K562 (cell line): ENCODE measurements around the gene CDS2. TPM values are rescaled to one million over a fixed set of nuclear protein-coding genes. Genes with fewer than 3 reads are reported as not detected.
A peak's percentile ranks its signal among the peaks of the same experiment; 100 is the strongest.

ENCODE experiments used
- BCL6 ChIP-seq: fragments of 250-450 bp; sonication (Bioruptor Pico); IDR thresholded peaks from 2 replicates; pipeline ENCODE4 v1.4.0; 2020
- CAMTA2 ChIP-seq: fragments of 250-450 bp; sonication (Bioruptor Pico); conservative IDR thresholded peaks from 2 replicates; pipeline ENCODE4 v1.5.1; 2022
- CEBPB ChIP-seq: fragments of 450-650 bp; IDR thresholded peaks from 2 replicates; pipeline ENCODE4 v1.6.1; 2016; ENCODE audit warnings: missing genetic modification characterization, missing compliant biosample characterization
- DPF2 ChIP-seq: fragments of 450-650 bp; IDR thresholded peaks from 2 replicates; pipeline ENCODE4 v1.6.1; 2016
- E2F1 ChIP-seq: sonication (generic); formaldehyde crosslinking; IDR thresholded peaks from 2 replicates; pipeline ENCODE4 v1.8.1; 2023; ENCODE audit warnings: mild to moderate bottlenecking, missing genetic modification reagents, moderate library complexity
- EHMT2 ChIP-seq: fragments of 450-650 bp; IDR thresholded peaks from 2 replicates; pipeline ENCODE4 v1.6.1; 2018; ENCODE audit warnings: antibody characterized with exemption
- IFI16 ChIP-seq: fragments of 250-450 bp; sonication (Bioruptor Pico); IDR thresholded peaks from 2 replicates; pipeline ENCODE4 v2.1.2; 2022; ENCODE audit warnings: mild to moderate bottlenecking, inconsistent platforms
- MEIS2 ChIP-seq: fragments of 450-650 bp; IDR thresholded peaks from 2 replicates; pipeline ENCODE4 v1.6.1; 2014; ENCODE audit warnings: mild to moderate bottlenecking; ENCODE audit not compliant: partially characterized antibody
- NBN ChIP-seq: fragments of 450-650 bp; IDR thresholded peaks from 2 replicates; pipeline ENCODE4 v1.6.1; 2016; ENCODE audit warnings: low read depth, mild to moderate bottlenecking
- OTX1 ChIP-seq: fragments of 450-650 bp; formaldehyde crosslinking; IDR thresholded peaks from 2 replicates; pipeline ENCODE4 v1.4.0; 2022; ENCODE audit warnings: mild to moderate bottlenecking
- RBFOX2 ChIP-seq: fragments of 200-400 bp; formaldehyde crosslinking; IDR thresholded peaks from 2 replicates; pipeline ENCODE4 v1.6.1; 2017; ENCODE audit warnings: low read depth, mild to moderate bottlenecking, low read length, moderate library complexity
- RFX5 ChIP-seq: IDR thresholded peaks from 2 replicates; pipeline ENCODE4 v1.6.1; 2011; ENCODE audit warnings: low read depth, mild to moderate bottlenecking, improper control_type of control experiment, low read length
- SAFB2 ChIP-seq: fragments of 200-400 bp; formaldehyde crosslinking; IDR thresholded peaks from 2 replicates; pipeline ENCODE4 v1.6.1; 2018; ENCODE audit warnings: borderline replicate concordance, low read length, low read depth, moderate library complexity; ENCODE audit not compliant: severe bottlenecking
- TCF3 ChIP-seq: sonication (generic); formaldehyde crosslinking; IDR thresholded peaks from 2 replicates; pipeline ENCODE4 v1.4.0; 2020; ENCODE audit warnings: mild to moderate bottlenecking, missing genetic modification reagents
- TCF7L2 ChIP-seq: fragments of 150-350 bp; IDR thresholded peaks from 2 replicates; pipeline ENCODE4 v1.6.1; 2016; ENCODE audit warnings: low read depth, mild to moderate bottlenecking, low read length, moderate library complexity
- TFAM ChIP-seq: fragments of 250-450 bp; sonication (Bioruptor Pico); conservative IDR thresholded peaks from 2 replicates; pipeline ENCODE4 v1.5.0; 2021; ENCODE audit warnings: mild to moderate bottlenecking, moderate library complexity
- U2AF1 ChIP-seq: fragments of 200-400 bp; formaldehyde crosslinking; optimal IDR thresholded peaks from 2 replicates; pipeline ENCODE3; 2017; ENCODE audit warnings: mild to moderate bottlenecking, low read depth, low read length, moderate library complexity
- ZNF274 ChIP-seq: IDR thresholded peaks from 2 replicates; pipeline ENCODE4 v1.6.1; 2011; ENCODE audit warnings: low read depth, mild to moderate bottlenecking, low read length, moderate library complexity, borderline replicate concordance
- ZNF57 ChIP-seq: fragments of 450-650 bp; formaldehyde crosslinking; IDR thresholded peaks from 2 replicates; pipeline ENCODE4 v1.4.0; 2020; ENCODE audit warnings: mild to moderate bottlenecking, moderate library complexity
- ZNF609 ChIP-seq: sonication (generic); formaldehyde crosslinking; IDR thresholded peaks from 2 replicates; pipeline ENCODE4 v1.8.1; 2023; ENCODE audit warnings: missing genetic modification reagents, mild to moderate bottlenecking, borderline replicate concordance
- ZNF717 ChIP-seq: fragments of 250-450 bp; sonication (Bioruptor Pico); IDR thresholded peaks from 2 replicates; pipeline ENCODE4 v1.5.0; 2021
- ZNF77 ChIP-seq: fragments of 250-450 bp; sonication (Bioruptor Pico); IDR thresholded peaks from 2 replicates; pipeline ENCODE4 v1.5.0; 2020
- polyA plus RNA-seq, 8 experiments: library from polyadenylated mRNA; depleted of rRNA in 4 of 8; stranded (reverse) in 5 of 8; unstranded in 3 of 8; fragments of >200 nt; fragmentation: Nextera tagmentation in 2 of 8; fragmentation: Illumina TruSeq in 1 of 8; extraction: Ambion mirVana in 2 of 8; extraction: Trizol in 1 of 8; gene quantifications; 2 replicates each; pipeline versions ENCODE4 v1.2.1 to v1.2.3, GENCODE V29; 2011 to 2014; ENCODE audit warnings: inconsistent platforms in 1 of 8, missing spikeins in 1 of 8
- total RNA-seq, 7 experiments: library from RNA; depleted of rRNA in 6 of 7; stranded (reverse); fragments of >200 nt in 6 of 7; fragmentation: Illumina TruSeq in 2 of 7; extraction: Trizol in 2 of 7; gene quantifications; 2 replicates each; pipeline versions ENCODE4 v1.2.1 to v1.2.3, GENCODE V29; 2011 to 2021; ENCODE audit warnings: low replicate concordance in 1 of 7
- TF ChIP-seq, protein P1 (sequence below): fragments of 450-650 bp; IDR thresholded peaks from 2 replicates; pipeline ENCODE4 v1.6.1; 2016; ENCODE audit warnings: mild to moderate bottlenecking

CDS2 gene
- total and polyA plus RNA-seq, 9 of the 15 experiments (the other 6 are each of a cell fraction or from before 2014, with no cell fraction given), result 6.4 to 46.4 (median 12.2) TPM

DNA sequence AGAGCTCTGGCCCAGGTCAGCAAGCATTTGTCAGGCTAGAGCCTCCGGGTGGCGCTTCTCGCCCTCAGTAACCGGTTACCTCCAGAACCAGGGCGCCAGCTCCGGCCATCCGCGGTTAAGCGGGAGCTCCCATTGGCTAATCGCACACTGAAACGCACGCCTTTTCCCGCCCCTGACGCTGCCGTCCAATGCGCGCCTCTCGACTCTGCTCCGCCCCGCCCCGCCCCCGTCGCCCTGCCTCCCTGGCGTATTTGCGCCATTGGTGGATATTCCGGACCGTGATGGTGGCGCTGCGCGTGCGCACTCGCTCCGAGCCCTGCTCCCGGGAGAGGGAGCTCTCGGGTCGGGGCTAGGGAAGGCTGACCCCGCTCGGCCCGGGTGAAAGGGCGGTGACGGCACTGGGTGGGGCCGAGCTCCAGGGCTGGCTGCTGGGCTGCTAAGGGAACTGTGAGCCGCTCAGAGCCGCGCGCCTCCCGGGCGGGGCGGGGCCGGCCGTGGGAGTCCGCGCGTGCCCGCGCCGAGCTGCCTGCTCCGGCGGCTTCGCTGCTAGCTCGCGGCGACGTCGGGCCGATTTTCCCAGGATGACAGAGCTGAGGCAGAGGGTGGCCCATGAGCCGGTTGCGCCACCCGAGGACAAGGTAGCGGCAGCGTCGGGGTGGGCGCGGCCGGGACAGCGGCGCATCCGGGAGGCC lies at the start of gene CDS2 (continued):
- TF ChIP-seq ZNF274, result no peak
- TF ChIP-seq U2AF1, result no peak
- no peak for TF ChIP-seq ZNF717 (CRISPR knock-in tag)
- TF ChIP-seq, protein P1, sequence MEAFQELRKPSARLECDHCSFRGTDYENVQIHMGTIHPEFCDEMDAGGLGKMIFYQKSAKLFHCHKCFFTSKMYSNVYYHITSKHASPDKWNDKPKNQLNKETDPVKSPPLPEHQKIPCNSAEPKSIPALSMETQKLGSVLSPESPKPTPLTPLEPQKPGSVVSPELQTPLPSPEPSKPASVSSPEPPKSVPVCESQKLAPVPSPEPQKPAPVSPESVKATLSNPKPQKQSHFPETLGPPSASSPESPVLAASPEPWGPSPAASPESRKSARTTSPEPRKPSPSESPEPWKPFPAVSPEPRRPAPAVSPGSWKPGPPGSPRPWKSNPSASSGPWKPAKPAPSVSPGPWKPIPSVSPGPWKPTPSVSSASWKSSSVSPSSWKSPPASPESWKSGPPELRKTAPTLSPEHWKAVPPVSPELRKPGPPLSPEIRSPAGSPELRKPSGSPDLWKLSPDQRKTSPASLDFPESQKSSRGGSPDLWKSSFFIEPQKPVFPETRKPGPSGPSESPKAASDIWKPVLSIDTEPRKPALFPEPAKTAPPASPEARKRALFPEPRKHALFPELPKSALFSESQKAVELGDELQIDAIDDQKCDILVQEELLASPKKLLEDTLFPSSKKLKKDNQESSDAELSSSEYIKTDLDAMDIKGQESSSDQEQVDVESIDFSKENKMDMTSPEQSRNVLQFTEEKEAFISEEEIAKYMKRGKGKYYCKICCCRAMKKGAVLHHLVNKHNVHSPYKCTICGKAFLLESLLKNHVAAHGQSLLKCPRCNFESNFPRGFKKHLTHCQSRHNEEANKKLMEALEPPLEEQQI, result no peak
- TF ChIP-seq RBFOX2, result peak; percentile 79
- TF ChIP-seq EHMT2, result no peak
- TF ChIP-seq RFX5, result no peak
- no peak for TF ChIP-seq SAFB2
- no peak; the same call in 1 of the 2 replicates for TF ChIP-seq CEBPB (tag)
- TF ChIP-seq DPF2, result no peak
- TF ChIP-seq ZNF77 (CRISPR knock-in tag), result no peak
- TF ChIP-seq E2F1 (CRISPR knock-in tag), result 0 out of 2 replicates have a peak, but pooled peaks have one; percentile 67
- TF ChIP-seq ZNF609 (CRISPR knock-in tag), result 0 out of 2 replicates have a peak, but pooled peaks have one; percentile 17
- TF ChIP-seq TFAM (CRISPR knock-in tag), result no peak
- TF ChIP-seq TCF3, result no peak
- peak; percentile 49 for TF ChIP-seq MEIS2
- TF ChIP-seq BCL6 (CRISPR knock-in tag), result no peak
- no peak for TF ChIP-seq ZNF57 (CRISPR knock-in tag)
- TF ChIP-seq NBN, result no peak
- no peak for TF ChIP-seq TCF7L2
- no peak for TF ChIP-seq IFI16 (CRISPR knock-in tag)
- no peak for TF ChIP-seq CAMTA2 (CRISPR knock-in tag)
- TF ChIP-seq OTX1 (CRISPR knock-in tag), result no peak
